ENCODE data around the gene THEM4. TPM values are rescaled to one million over a fixed set of nuclear protein-coding genes. Genes with fewer than 3 reads are reported as not detected.

The THEM4 gene
- total and polyA plus RNA-seq, 11 donors: 14.2 to 25.5 (median 15.0) TPM

- intact Hi-C loops (cut with DNase I): loop anchor here in 5 of 10 donors (10.0 kb wide), 4 partner anchors 239 to 389 kb away; partner anchors contain the start of gene POGZ (in 1 of the 5)
- Histone ChIP-seq H3K4me1 (peaks cover 0 to 46% (median 17%) of the 10 kb centered on the region in 12 donors), H3K36me3 (no peaks in the 10 kb centered on the region), H3K27me3 (peaks cover 2 to 19% (median 8%) of the 10 kb centered on the region in 9 donors), H3K27ac (peak overlapping the region in 2 of 12 donors; percentile 65 to 66), H3K4me3 (no peak overlapping the region), H3K9me3 (no peaks in the 10 kb centered on the region)
- TF ChIP-seq CTCF (IDR thresholded peaks at IDR 0.05) (no peak), POLR2A (IDR thresholded peaks at IDR 0.05) (no peak)
- WGBS, 4 donors: 70 to 80% (median 76%) methylated on average over 8 of the region's 8 CpGs
- ATAC-seq (no peak), DNase-seq (peak in 1 of 5 donors; percentile 23)
Observed at GRCh38 chr1:151833172-151833900, 76.0 kb downstream of the THEM4 start.

GRCh38 chr1:151832318-151832980, 76.9 kb downstream of the THEM4 start:
- no peaks in the 10 kb centered on the region for H3K9me3 ChIP-seq
- TF ChIP-seq CTCF (IDR thresholded peaks at IDR 0.05) (no peak), POLR2A (IDR thresholded peaks at IDR 0.05) (no peak)
- H3K4me1 ChIP-seq: peaks cover 0 to 42% (median 17%) of the 10 kb centered on the region in 12 donors
- ATAC-seq: peak; percentile 78 to 90 (median 88)
- H3K27me3 ChIP-seq: peaks cover 0 to 10% (median 4%) of the 10 kb centered on the region in 9 donors
- H3K27ac ChIP-seq: peak overlapping the region in 10 of 12 donors; percentile 17 to 77 (median 60)
- intact Hi-C loops (cut with DNase I): loop anchor here in 5 of 10 donors (10.0 kb wide), 4 partner anchors 238 to 388 kb away; partner anchors contain the start of gene POGZ (in 1 of the 5)
- WGBS, 4 donors: 43 to 58% (median 55%) methylated on average over 8 to 10 of the region's 10 CpGs
- H3K36me3 ChIP-seq: no peaks in the 10 kb centered on the region
- H3K4me3 ChIP-seq: peak overlapping the region in 1 of 12 donors; percentile 23
- DNase-seq: peak; percentile 78 to 92 (median 80)

GRCh38 chr1:151831605-151832004, 77.7 kb downstream of the THEM4 start, which contains the start of gene RORC:
Gene RORC (minus strand): TSS chr1:151831802. CDS start chr1:151831764, 38 bp downstream.
- intact Hi-C loops (cut with DNase I): loop anchor here in 5 of 10 donors (10.0 kb wide), 4 partner anchors 237 to 387 kb away; partner anchors contain the start of gene POGZ (in 1 of the 5)
- peak within 1 kb of the TSS; percentile 1 to 63 (median 42) for H3K4me3 ChIP-seq
- no peaks in the 10 kb centered on the region for H3K9me3 ChIP-seq
- no peaks in the 10 kb centered on the region for H3K36me3 ChIP-seq
- ATAC-seq: peak; percentile 76 to 86 (median 80)
- H3K27ac ChIP-seq: peak within 1 kb of the TSS in 11 of 12 donors; percentile 17 to 77 (median 65)
- H3K27me3 ChIP-seq: peaks cover 0 to 1% (median 0%) of the 10 kb centered on the region in 9 donors
- DNase-seq: peak; percentile 59 to 79 (median 62)
- H3K4me1 ChIP-seq: peaks cover 0 to 42% (median 17%) of the 10 kb centered on the region in 12 donors
- WGBS, 4 donors: 43 to 56% (median 52%) methylated on average over 5 of the region's 5 CpGs
- TF ChIP-seq POLR2A (IDR thresholded peaks at IDR 0.05): no peak
- TF ChIP-seq CTCF (IDR thresholded peaks at IDR 0.05): no peak

Data from heart left ventricle (tissue), 16 donors.